ENCODE data around the gene SGCA.
A peak's percentile ranks its signal among the peaks of the same experiment; 100 is the strongest.

The SGCA gene

DNA sequence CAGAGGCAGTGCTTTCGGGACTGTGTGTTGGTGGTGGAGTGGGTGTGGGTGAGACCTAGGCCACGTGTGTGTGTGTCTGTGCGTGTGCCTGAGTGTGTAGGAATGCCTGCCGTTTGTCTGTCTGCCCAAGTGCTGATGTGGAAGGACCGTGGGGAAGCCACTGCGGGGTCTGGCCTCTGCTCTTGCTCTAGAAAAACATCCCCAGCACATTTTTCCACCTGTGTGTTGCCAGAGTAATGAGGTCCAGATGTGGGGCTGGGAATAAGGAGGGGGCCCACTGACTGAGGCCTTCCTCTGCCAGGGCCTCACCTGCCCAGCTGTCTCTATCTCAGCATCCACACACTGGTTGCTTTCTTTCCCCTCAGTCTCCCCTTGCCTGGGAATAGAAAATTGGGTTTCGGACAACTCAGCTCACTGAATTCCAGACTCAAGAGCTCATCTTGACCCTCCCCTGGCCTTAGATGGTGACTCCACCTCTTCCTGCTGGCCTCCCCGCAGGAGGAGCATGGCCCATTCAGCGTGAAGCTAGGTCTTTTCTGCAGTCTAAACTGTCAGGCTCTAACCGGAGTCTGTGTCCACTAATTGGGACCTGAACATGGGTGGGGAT, 7.6 kb downstream of the SGCA start:
- peaks cover 18% of the 10 kb centered on the region for H3K4me1 Mint-ChIP-seq (ENCODE audit: low read depth)
- H3K9me3 Mint-ChIP-seq, result no peaks in the 10 kb centered on the region
- no peak overlapping the region for H3K4me3 Mint-ChIP-seq
- H3K27ac Mint-ChIP-seq, result no peak overlapping the region
- no peaks in the 10 kb centered on the region for H3K36me3 Mint-ChIP-seq (ENCODE audit: low read depth)
- peaks cover 11% of the 10 kb centered on the region for H3K27me3 Mint-ChIP-seq (ENCODE audit: low read depth)

DNA sequence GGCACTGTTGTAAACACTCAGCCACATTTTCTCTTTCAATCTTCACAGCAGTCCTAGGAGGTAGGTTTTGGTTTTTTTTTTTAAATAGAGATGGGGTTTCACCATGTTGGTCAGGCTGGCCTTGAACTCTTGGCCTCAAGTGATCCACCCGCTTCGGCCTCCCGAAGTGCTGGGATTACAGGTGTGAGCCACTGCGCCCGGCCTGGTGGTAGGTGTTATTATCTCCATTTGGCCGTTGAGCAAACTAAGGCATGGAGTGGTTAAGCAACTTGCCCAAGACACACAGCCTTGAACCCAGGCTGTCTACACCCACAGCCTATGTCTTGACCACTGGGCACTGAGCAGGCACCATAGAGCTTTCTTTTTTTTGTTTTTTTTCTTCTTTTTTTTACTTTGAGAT, 8.6 kb downstream of the SGCA start:
- peaks cover 5% of the 10 kb centered on the region for H3K27me3 Mint-ChIP-seq (ENCODE audit: low read depth)
- peaks cover 11% of the 10 kb centered on the region for H3K4me1 Mint-ChIP-seq (ENCODE audit: low read depth)

DNA sequence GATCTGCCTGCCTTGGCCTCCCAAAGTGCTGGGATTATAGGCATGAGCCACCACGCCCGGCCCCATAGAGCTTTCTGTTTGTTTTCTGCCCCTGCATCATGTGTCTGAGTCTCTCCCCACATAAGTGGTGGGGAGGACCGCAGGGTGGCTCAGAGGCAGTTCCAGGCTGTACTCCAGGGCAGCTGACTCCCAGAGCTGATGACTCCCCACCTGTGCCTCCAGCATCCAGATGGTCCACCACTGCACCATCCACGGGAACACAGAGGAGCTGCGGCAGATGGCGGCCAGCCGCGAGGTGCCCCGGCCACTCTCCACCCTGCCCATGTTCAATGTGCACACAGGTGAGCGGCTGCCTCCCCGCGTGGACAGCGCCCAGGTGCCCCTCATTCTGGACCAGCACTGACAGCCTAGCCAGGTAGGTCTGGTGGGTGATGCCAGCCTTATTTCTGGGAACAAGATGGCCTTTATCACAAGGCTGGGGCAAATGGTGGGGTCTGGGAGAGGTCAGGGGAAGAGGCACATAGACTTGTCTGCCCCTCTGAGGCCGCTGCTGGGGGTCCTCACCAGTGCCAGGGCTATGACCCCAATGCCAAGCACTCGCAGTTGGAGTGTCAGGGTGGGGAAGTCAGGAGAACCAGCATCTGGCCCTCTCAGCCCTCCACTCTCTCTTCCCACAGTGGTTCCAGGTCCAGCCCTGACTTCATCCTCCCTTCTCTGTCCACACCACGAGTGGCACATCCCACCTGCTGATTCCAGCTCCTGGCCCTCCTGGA, 9.4 kb downstream of the SGCA start:
- Mint-ChIP-seq H3K27ac (no peak overlapping the region), H3K27me3 (ENCODE audit: low read depth) (peaks cover 4% of the 10 kb centered on the region), H3K9me3 (no peaks in the 10 kb centered on the region), H3K4me3 (no peak overlapping the region), H3K36me3 (ENCODE audit: low read depth) (no peaks in the 10 kb centered on the region), H3K4me1 (ENCODE audit: low read depth) (peaks cover 11% of the 10 kb centered on the region)

More for the DNA sequence above, 8.6 kb downstream of the SGCA start:
- Mint-ChIP-seq H3K4me3 (no peak overlapping the region), H3K27ac (no peak overlapping the region), H3K9me3 (no peaks in the 10 kb centered on the region), H3K36me3 (ENCODE audit: low read depth) (no peaks in the 10 kb centered on the region)

DNA sequence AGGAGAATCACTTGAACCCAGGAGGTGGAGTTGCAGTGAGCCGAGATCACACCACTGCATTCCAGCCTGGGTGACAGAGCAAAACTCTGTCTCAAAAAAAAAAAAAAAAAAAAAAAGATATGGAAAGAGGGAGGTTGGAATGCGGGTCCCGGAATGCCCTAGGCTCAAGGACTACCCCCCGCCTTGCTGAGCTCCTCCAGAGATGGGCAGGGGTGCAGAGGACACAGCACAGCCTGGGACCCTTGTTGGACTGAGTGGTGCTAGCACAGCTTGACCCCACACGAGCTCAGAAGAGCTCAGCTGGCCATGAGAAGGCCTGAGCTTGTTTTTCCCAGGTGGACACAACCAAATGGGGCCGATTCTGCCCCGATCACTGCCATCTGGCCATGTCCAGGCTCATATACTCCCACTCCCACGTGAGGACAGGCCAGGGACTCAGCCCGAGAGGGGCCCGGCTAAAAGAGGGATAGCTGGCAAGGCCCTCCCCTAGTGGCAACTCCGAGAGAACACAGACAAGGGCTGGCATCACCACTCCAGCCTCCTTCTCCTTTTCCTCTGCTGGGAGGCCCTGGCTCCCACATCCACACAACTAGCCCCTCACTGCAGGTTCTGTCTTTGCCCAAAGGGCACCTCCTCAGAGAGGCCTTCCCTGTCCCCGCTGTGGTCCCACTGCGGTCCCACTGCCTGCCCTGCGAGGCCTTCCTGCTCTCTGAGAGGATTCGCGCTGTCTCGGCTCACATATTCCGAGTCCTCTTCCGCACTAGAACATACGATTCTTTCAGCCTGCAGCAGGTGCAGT, 11.0 kb downstream of the SGCA start:
- Mint-ChIP-seq H3K27ac (no peak overlapping the region), H3K4me1 (ENCODE audit: low read depth) (peaks cover 10% of the 10 kb centered on the region), H3K4me3 (no peak overlapping the region), H3K36me3 (ENCODE audit: low read depth) (no peaks in the 10 kb centered on the region), H3K27me3 (ENCODE audit: low read depth) (peaks cover 7% of the 10 kb centered on the region), H3K9me3 (no peaks in the 10 kb centered on the region)

DNA sequence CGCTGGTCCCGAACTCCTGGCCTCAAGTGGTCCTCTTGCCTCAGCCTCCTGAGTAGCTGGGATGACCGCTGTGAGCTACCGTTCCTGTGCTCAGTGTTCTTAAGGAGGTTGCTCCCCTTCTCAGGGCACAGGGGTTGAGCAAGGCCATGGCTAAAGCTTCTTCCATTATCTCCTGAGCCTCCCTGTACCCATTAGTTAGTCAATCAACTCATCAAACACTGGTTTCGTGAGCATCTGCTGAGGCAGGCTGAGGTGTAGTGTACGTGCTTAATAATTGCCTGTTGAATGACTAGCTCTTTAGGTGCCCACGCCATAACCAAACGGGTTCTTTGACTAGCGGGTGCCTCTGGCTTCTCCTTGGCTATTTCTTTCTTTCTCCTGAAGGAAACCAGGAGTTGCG, 11.7 kb downstream of the SGCA start:
- Mint-ChIP-seq H3K4me1 (ENCODE audit: low read depth) (peaks cover 13% of the 10 kb centered on the region), H3K9me3 (no peaks in the 10 kb centered on the region), H3K27me3 (ENCODE audit: low read depth) (peaks cover 8% of the 10 kb centered on the region), H3K4me3 (no peak overlapping the region), H3K36me3 (ENCODE audit: low read depth) (no peaks in the 10 kb centered on the region), H3K27ac (no peak overlapping the region)

DNA sequence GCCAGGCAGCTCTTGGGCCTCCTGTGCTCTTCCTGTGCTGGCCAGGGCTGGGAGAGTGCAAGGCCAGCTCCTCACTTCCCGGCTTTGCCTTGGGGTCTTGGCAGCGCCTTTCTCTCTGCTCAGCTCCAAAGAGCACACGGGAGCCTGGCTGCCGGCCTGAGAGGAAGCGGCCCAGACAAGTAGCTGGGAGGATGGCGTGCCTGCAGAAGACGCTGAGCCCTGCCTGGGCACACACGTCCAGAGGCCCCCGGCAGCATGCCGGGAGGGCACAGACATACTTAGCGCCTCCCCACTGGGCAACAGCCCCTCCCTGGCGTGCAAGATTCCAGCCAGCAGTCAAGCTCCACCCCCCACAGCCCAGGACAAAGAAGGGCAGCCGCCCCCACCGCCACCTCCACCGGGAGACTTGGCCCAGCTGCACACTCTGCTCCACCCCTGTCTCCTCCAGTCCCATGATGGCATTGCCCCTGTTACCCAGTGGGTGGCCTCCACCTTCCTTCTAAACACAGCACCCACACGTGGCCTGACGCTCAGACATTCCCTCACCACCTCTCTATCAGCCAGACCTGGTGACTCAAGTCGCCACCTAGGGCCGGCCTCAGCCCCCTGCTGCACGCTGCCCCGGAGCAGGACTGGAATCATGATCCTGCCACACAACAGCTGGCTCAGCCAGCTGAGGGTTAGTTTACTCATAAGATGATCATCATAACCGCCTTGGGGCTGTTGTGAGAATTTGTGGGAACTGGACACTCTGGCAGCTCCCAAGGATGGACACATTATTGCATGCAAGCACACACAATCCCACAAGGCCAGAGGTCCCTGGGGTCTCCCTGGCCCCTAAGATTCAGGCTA, 12.4 kb downstream of the SGCA start:
- Mint-ChIP-seq H3K36me3 (ENCODE audit: low read depth) (no peaks in the 10 kb centered on the region), H3K27me3 (ENCODE audit: low read depth) (peaks cover 8% of the 10 kb centered on the region), H3K4me3 (peak overlapping the region; percentile 6), H3K9me3 (no peaks in the 10 kb centered on the region), H3K27ac (no peak overlapping the region), H3K4me1 (ENCODE audit: low read depth) (peaks cover 17% of the 10 kb centered on the region)

DNA sequence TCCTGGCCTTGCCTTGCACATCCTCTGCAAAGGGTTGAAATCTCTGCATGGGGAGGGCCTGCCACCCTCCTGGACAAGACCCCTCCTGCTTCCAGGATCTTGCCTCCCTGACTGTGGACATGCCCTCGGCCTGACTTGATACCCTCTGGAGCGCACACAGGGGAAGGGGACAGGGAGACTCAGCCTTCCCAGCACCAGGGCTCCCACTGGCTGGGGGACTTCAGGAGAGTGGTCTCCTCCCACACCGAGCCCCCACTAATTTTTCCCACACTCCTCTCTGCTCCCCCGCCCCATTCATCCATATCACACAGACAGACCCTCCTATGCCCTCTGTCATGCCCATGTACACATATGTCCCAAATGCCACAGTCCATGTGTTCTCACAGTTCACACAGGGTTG, 14.3 kb downstream of the SGCA start:
- peak overlapping the region; percentile 17 for H3K27ac Mint-ChIP-seq
- H3K27me3 Mint-ChIP-seq (ENCODE audit: low read depth), result peaks cover 8% of the 10 kb centered on the region
- no peaks in the 10 kb centered on the region for H3K9me3 Mint-ChIP-seq
- H3K4me3 Mint-ChIP-seq, result no peak overlapping the region
- no peaks in the 10 kb centered on the region for H3K36me3 Mint-ChIP-seq (ENCODE audit: low read depth)
- peaks cover 26% of the 10 kb centered on the region for H3K4me1 Mint-ChIP-seq (ENCODE audit: low read depth)

DNA sequence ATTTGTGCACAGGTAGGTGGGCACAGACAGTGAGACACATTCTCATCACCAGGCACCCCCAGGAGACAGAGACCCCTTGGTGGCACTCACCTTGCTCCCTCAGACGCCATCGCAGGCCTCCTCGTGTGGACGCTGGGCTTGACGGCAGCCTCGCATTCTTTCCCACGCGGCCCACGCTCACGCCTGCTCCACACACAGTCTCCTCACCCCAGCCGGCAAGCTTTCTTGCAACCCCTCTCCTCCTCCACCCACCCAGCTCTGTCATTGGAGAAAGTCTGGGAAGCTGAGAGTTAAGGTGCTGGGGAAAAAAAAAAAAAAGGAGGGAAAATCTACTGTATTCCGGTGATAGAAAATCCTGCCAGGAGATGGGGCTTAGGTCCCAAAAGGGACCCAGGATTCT, 14.8 kb downstream of the SGCA start:
- Mint-ChIP-seq H3K9me3 (no peaks in the 10 kb centered on the region), H3K27me3 (ENCODE audit: low read depth) (peaks cover 8% of the 10 kb centered on the region)

DNA sequence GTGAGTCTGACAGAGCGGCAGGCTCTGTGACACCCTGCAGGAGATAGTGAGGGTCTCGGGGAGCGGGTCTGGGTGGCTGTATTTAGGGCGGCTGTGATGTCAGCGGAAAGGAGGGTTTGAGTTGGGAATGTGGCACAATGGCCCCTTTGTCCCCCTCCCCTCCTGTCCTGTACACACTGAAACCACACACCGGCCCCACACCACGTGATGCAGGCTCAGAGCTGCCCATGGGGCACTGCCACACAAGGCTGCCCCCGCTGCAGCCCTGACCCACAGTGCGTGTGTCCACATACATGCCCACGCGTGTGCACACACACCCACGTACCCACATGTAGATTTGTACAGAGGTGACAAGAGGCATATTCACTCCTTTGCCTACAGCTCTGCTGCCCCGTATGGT, 15.3 kb downstream of the SGCA start:
- Mint-ChIP-seq H3K27ac (no peak overlapping the region), H3K9me3 (no peaks in the 10 kb centered on the region), H3K4me3 (no peak overlapping the region), H3K27me3 (ENCODE audit: low read depth) (peaks cover 8% of the 10 kb centered on the region), H3K4me1 (ENCODE audit: low read depth) (peaks cover 26% of the 10 kb centered on the region), H3K36me3 (ENCODE audit: low read depth) (no peaks in the 10 kb centered on the region)

More for the DNA sequence above, 14.8 kb downstream of the SGCA start:
- no peak overlapping the region for H3K27ac Mint-ChIP-seq
- no peaks in the 10 kb centered on the region for H3K36me3 Mint-ChIP-seq (ENCODE audit: low read depth)
- peaks cover 26% of the 10 kb centered on the region for H3K4me1 Mint-ChIP-seq (ENCODE audit: low read depth)
- no peak overlapping the region for H3K4me3 Mint-ChIP-seq

DNA sequence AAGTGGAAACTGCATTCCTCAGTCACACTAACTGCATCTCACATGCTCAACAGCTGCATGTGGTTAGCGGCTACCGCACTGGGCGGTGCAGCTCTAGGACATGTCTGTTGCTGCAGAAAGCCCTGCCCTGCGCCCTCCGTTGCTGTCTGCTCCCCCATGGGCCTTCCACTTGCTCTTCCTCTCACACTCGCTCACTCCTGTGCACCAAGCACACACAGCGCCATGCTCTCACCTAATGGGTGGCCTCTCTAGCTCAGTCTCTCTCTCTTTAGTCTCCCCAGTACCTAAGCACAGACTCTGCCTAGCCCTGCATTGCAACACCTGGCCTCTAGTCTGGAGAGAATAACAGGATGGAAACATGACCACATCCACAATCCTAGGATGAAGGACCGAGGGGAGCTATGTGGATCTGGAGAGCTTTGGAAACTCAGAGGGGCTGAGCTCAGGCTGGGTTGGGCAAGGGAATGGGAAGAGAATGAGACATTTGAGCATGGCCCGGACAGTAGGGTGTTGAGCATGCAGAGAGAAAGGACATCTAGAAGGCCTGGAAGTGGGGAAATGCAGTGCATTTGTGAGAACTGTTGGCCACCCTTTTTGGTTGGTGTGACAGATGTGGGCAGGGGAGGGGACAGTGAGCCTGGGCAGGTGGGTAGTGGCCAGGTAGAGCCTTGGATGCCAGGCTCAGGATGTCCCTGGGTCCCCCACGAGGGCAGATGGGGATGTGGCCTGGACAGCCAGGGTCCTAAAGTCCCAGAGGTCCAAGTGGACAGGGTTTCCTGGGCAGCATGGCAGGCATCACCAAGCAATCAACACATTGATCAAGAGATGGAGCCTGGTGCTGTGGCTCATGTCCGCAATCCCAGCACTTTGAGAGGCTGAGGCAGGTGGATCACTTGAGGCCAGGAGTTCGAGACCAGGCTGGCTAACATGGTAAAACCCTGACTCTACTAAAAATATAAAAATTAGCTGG, 16.1 kb downstream of the SGCA start:
- H3K4me1 Mint-ChIP-seq (ENCODE audit: low read depth), result peaks cover 26% of the 10 kb centered on the region
- H3K4me3 Mint-ChIP-seq, result no peak overlapping the region
- H3K36me3 Mint-ChIP-seq (ENCODE audit: low read depth), result no peaks in the 10 kb centered on the region
- H3K9me3 Mint-ChIP-seq, result no peaks in the 10 kb centered on the region
- H3K27ac Mint-ChIP-seq, result no peak overlapping the region
- peaks cover 8% of the 10 kb centered on the region for H3K27me3 Mint-ChIP-seq (ENCODE audit: low read depth)

DNA sequence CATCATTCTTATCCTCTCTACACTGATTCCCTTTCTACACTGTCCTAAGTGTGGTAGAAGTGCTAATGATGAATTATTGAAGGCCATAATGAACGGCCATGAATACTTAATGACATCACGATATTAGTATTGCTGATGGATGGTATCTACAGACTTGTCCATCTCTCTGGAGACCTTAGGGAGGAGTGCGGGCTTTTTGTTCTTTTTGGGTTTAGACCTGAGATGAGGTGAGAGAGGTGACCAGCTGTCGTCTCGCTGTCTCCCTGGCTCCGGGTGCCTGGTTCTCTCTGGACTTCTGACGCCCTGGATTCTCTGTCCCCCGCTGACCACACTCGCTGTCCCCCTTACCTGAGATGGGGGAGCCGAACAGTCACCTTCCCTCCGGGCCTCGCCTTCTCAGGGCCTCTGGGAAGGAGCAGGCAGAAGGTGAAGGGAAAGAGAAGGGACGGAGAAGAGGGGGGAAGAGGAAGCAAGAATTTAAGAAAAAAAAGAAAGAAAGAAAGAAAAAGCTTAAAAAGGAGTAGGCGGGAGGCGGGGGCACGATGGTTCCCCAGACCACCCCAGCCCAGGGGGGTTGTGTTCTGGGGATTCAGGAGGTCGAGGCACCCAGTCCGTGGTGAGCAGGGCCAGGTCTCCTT, 17.1 kb downstream of the SGCA start:
- H3K4me3 Mint-ChIP-seq, result no peak overlapping the region
- H3K9me3 Mint-ChIP-seq, result no peaks in the 10 kb centered on the region
- peaks cover 8% of the 10 kb centered on the region for H3K27me3 Mint-ChIP-seq (ENCODE audit: low read depth)
- H3K27ac Mint-ChIP-seq, result peak overlapping the region; percentile 51
- H3K4me1 Mint-ChIP-seq (ENCODE audit: low read depth), result peaks cover 26% of the 10 kb centered on the region
- H3K36me3 Mint-ChIP-seq (ENCODE audit: low read depth), result no peaks in the 10 kb centered on the region

DNA sequence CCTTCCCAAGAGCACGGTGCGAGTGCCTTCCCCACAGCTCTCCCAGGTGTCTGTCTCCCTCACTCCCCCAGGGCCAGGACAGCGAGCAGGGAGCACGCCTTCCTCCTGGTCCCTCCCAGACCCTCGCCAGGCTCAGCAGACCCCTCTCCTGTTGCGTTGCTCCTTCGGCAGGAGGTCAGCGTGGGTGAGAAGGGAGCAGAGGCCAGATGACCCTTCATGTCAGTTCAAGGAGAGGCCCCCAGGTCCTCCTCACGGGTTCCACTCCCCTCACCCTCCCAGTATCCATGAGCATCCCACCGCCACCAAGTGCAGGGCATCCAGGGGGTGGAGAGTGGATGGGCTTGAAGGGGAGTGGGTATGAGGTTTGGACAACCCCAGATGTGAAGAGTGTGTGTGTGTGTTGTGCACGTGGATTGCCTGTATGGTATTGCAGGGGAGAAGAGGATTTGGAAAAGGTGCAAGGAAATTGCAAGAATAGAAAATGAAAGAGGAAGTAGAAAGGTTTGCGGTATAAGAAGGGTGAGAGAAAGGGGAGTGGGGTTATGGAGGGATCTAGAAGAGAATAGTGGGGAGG, 17.7 kb downstream of the SGCA start:
- peak overlapping the region; percentile 37 for H3K27ac Mint-ChIP-seq
- H3K27me3 Mint-ChIP-seq (ENCODE audit: low read depth), result peaks cover 5% of the 10 kb centered on the region
- H3K4me3 Mint-ChIP-seq, result peak overlapping the region; percentile 52
- H3K4me1 Mint-ChIP-seq (ENCODE audit: low read depth), result peaks cover 21% of the 10 kb centered on the region
- H3K36me3 Mint-ChIP-seq (ENCODE audit: low read depth), result no peaks in the 10 kb centered on the region
- H3K9me3 Mint-ChIP-seq, result no peaks in the 10 kb centered on the region

DNA sequence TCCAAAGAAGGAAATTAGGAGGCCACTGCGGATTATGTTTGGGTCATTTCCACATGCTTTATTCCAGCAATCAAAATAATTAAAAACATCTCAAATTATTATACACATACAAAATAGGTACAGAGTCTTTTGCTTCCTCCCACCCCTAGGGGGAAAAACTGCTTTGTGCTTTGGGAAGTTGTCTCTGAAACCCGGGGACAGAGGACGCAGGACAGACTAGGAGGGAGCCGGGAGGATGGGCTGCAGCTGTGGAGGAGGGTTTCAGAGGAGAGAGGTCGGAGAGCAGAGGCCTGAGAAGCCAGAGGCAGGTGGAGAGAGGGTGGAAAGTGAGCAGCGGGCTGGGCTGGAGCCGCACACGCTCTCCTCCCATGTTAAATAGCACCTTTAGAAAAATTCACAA, 18.3 kb downstream of the SGCA start:
- Mint-ChIP-seq H3K9me3 (no peaks in the 10 kb centered on the region), H3K4me3 (peak overlapping the region; percentile 52)

More for the DNA sequence above, 18.3 kb downstream of the SGCA start:
- H3K27me3 Mint-ChIP-seq (ENCODE audit: low read depth), result peaks cover 4% of the 10 kb centered on the region
- peaks cover 19% of the 10 kb centered on the region for H3K4me1 Mint-ChIP-seq (ENCODE audit: low read depth)
- peak overlapping the region; percentile 37 for H3K27ac Mint-ChIP-seq
- H3K36me3 Mint-ChIP-seq (ENCODE audit: low read depth), result no peaks in the 10 kb centered on the region

Measured in T-helper 1 cell treated with Interleukin-12 subunit alpha and Interleukin-12 subunit beta and Interleukin-4 antibody, amounts not matched to agents 30 μg/mL and 1 μg/mL, for 36 hours (primary cell).